Measurements from ENCODE around the gene FNDC11. TPM values are rescaled to one million over a fixed set of nuclear protein-coding genes. Genes with fewer than 3 reads are reported as not detected.

FNDC11 gene
- total and polyA plus RNA-seq, 2 of the 13 experiments (the other 11 are each of a cell fraction or from before 2014, with no cell fraction given), result 0.07 TPM; not detected in 1

- TF ChIP-seq HBP1 (CRISPR knock-in tag; IDR thresholded peaks at IDR 0.05; ENCODE audit: low read depth) (no peak), IKZF1 (IDR thresholded peaks at IDR 0.05) (no peak), GMEB1 (CRISPR knock-in tag; IDR thresholded peaks at IDR 0.05; ENCODE audit: borderline replicate concordance) (no peak), LCORL (IDR thresholded peaks at IDR 0.05) (no peak), LCORL (CRISPR knock-in tag; IDR thresholded peaks at IDR 0.05) (no peak), FOXM1 (CRISPR knock-in tag; IDR thresholded peaks at IDR 0.05) (0 out of 2 replicates have a peak, but pooled peaks have one; percentile 11), MTA1 (CRISPR knock-in tag; IDR thresholded peaks at IDR 0.05; ENCODE audit: borderline replicate concordance) (0 out of 2 replicates have a peak, but pooled peaks have one; percentile 5), GABPB1 (CRISPR knock-in tag; IDR thresholded peaks at IDR 0.05) (0 out of 2 replicates have a peak, but pooled peaks have one; percentile 0), DNMT1 (CRISPR knock-in tag; IDR thresholded peaks at IDR 0.05) (0 out of 2 replicates have a peak, but pooled peaks have one; percentile 13), ZNF567 (CRISPR knock-in tag; IDR thresholded peaks at IDR 0.05; ENCODE audit: borderline replicate concordance) (no peak), ZNF768 (CRISPR knock-in tag; IDR thresholded peaks at IDR 0.05) (0 out of 2 replicates have a peak, but pooled peaks have one; percentile 14), ZKSCAN1 (IDR thresholded peaks at IDR 0.05; ENCODE audit: low read length) (peak; percentile 88), ELK4 (CRISPR knock-in tag; IDR thresholded peaks at IDR 0.05; ENCODE audit: borderline replicate concordance) (no peak), DNMT3B (CRISPR knock-in tag; conservative IDR thresholded peaks at IDR 0.05) (no peak), ZNF777 (CRISPR knock-in tag; IDR thresholded peaks at IDR 0.05) (peak; percentile 35; the same call in 1 of the 2 replicates), DMAP1 (CRISPR knock-in tag; IDR thresholded peaks at IDR 0.05) (no peak)
Measured at GRCh38 chr20:63518946-63519667, 34.9 kb upstream of the FNDC11 start (continued).

All from HepG2 (cell line).